H54 (cell line): ENCODE measurements around the gene ANXA1.
A peak's percentile ranks its signal among the peaks of the same experiment; 100 is the strongest.

ENCODE experiments used
- DNase-seq: peaks from one replicate; pipeline ENCODE4 v3.0.0; 2011; ENCODE audit warnings: low spot score, mixed read lengths; ENCODE audit not compliant: insufficient read length
- FAIRE-seq: peaks from 3 replicates; lab custom pipeline; 2011; peaks lifted over from hg19 to GRCh38; lab: Jason Lieb, UNC
- POLR2A ChIP-seq: IDR thresholded peaks from 2 replicates; pipeline ENCODE4 v1.6.1; 2011; ENCODE audit warnings: low read depth, mild to moderate bottlenecking, low read length

Gene ANXA1

DNA sequence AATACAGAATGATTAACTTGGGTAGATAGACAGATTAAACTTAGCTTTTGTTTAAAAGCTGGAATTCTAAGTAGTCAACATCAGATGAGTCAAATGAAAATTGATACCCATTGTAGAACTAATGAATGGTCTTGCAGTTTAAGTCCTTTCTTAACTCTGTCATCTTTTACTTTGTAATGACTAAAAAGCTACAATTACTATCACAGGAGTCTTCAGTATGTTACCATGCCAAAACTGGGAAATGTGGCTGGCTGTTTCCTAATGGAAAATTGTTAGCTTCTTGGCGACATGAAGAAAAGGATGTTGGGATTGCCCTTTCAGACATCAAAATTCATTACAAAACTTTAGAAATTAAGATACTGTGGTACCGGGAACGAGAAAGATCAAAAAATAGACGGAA lies 20.2 kb upstream of the ANXA1 start:
- no peak for DNase-seq
- TF ChIP-seq POLR2A = no peak
- peak; percentile 75 for FAIRE-seq

- DNase-seq = peak; percentile 41
- peak; percentile 99 for FAIRE-seq
- TF ChIP-seq POLR2A = peak; percentile 17; the same call in 1 of the 2 replicates
These were observed 19.5 kb upstream of the ANXA1 start for GRCh38 chr9:73132034-73132776.

DNA sequence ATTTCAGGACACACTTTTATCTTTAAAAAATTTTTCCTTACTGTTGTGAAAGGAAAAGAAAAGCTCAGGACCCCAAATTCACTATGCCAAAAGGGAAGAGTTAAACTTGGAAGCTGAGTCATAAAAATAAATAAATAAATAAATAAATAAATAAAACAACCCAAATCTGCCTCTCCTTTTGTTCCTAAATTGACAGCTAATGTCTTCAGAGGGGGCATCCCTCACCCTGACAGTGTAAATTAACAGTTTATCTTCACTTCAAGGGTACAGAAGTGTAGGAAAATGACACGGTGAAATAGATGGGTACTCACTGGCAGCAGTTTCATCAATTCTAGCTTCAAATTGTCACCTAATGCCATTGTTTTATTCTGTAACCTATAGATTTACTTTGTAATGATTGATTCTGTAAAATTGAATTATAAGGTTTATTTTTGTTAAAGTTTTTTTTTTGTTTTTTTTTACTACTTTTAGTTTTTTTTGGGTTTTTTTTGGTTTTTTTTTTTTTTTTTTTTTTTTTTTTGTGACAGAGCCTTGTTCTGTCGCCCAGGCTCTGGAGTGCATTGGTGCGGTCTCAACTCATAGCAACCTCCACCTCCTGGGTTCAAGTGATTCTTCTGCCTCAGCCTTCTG lies 18.5 kb upstream of the ANXA1 start:
- DNase-seq = no peak
- FAIRE-seq = peak; percentile 87
- no peak for TF ChIP-seq POLR2A

DNA sequence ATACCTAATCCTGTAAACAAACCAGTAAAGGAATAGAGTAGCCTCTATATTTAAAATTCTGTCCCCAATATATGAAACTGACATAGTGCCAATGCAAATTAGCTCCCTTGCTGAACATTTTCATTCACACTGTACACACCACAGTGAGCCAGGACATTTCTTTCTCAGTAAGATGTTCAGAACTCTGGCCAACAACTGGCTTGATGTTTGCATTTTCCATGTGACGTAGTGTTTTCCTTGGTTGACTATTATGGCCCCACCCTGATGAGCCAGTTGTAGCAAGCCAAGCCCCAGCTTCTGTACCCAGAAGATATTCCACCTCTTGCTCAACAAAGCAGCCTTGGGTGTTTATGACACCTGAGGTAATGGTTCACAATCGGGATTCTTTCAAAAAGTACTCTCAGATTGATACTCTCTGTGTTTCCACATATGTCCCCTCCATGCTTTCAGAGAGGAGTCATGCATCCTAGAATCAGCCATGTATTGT lies 17.7 kb upstream of the ANXA1 start:
- no peak for TF ChIP-seq POLR2A
- FAIRE-seq (peak; percentile 98), DNase-seq (no peak)

DNA sequence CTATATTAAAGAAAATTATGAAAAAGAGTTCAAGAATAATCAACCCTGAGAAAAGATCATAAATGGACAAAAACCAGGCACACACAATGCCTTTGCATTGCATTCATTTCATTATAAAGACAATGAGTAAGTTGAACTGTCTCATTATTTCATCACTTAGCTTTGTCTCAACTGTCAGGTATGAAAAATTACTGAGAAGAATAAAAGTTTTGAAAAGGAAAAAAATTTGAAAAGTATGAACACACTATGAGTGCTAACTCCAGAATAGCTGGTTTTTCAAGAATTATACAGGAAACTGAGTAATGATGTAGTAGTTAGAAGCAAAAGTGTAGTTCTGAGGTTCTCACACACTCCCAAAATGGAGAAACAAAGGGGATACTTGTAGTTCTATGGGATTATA lies 16.3 kb upstream of the ANXA1 start:
- no peak for TF ChIP-seq POLR2A
- no peak for FAIRE-seq
- DNase-seq = no peak

GRCh38 chr9:73137286-73137899 lies 14.3 kb upstream of the ANXA1 start:
- DNase-seq = no peak
- FAIRE-seq = peak; percentile 99

GRCh38 chr9:73137914-73138313 lies 13.8 kb upstream of the ANXA1 start:
- TF ChIP-seq POLR2A = no peak
- DNase-seq (no peak), FAIRE-seq (no peak)

More at GRCh38 chr9:73137286-73137899, 14.3 kb upstream of the ANXA1 start:
- no peak for TF ChIP-seq POLR2A

DNA sequence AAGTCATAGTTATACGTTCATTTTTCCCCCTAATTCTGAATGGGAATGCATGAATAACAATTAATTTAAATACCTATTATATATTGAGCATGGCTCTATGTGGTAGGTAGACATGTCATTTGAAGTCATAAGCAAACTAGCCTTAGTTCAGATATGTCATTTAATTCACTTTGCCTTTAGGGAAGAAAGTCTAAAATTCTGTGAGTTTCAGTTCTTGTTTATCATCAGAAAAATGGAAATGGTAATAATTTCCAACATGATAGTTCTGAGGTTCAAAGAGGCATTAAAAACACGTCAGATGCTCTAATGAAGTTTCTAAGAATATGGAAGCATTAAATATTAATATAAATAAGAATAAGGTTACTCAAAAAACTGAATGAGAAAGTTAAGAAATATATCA lies 13.1 kb upstream of the ANXA1 start:
- TF ChIP-seq POLR2A = no peak
- FAIRE-seq = peak; percentile 55
- DNase-seq = no peak

DNA sequence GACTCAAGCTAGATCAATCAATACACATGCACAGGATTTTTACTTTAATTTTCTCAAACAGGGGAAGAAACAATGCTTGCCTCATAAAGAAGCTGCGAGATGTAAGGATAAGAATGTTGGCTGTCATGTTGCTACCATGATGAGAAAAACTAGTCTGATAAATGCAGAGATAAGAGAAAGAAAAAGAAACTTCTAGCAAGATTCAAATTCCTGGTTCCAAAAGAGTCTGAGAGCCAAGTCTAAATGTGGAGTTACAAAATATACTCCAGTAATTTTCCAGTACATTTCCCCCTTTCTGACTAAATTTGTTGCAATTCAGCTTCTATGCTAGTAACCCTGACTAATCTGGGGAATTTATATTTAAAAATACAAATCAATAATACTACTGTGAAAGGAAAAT lies 10.4 kb upstream of the ANXA1 start:
- peak; percentile 67 for FAIRE-seq
- DNase-seq = no peak
- no peak for TF ChIP-seq POLR2A

- DNase-seq (no peak), FAIRE-seq (peak; percentile 100)
- no peak for TF ChIP-seq POLR2A
These were observed 7.8 kb upstream of the ANXA1 start for GRCh38 chr9:73143711-73144328.

DNA sequence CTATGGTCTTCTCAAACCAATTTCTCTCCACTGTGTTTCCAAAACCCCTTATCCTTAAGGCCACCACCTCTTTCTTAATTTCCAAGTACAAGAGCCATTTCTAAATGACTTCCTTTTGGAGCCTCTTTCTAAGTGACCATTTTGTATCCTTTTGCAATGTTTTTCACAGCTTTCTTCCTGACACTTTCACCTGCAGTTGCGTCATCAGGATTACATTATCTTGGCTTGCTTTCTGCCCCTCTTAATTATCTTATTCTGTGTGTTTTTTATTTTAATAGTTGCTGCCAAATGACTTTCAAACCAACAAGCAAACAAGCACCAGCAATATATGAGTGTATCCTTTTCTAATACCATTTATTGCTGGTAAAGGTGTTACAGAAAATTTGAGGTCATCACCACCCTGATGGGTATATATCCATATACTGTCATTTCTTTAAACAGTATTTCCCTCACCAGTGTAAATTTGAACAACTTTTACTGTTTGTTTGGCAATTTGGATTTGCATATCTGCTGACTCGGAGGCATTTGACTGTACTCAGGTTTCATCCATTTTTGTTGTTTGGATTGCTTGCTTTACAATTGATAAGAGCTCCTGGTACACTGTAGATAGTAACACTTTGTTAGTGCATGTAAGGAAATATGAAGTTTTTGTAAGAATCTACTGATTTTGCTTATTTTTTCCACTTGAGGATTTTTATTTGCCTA lies 5.4 kb upstream of the ANXA1 start:
- FAIRE-seq (no peak), DNase-seq (no peak)
- TF ChIP-seq POLR2A = no peak

DNA sequence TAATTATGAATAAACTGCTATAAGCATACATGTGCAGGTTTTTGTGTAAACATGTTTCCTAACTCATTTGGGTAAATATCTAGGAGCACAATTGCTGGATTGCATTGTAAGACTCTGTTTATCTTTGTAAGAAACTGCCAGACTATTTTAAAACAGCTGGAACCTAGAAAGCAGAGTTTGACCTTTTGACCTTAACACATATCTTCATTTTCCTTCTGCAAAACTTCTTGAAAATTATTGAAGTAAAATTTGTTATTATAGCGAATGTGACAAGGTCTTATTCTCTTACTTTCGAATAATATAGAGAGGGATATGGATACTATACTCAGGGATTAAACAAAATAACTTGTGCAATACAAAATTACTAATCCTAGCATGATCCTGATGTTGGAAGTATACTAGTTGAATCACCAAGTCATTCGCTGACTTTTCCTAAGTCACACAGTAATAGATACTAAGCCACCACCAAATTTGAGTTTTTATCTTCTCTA lies 3.2 kb upstream of the ANXA1 start:
- DNase-seq (no peak), FAIRE-seq (no peak)
- TF ChIP-seq POLR2A = no peak
